Measurements from ENCODE around the gene EFNB1. TPM values are rescaled to one million over a fixed set of nuclear protein-coding genes. Genes with fewer than 3 reads are reported as not detected.

The EFNB1 gene
- total and polyA plus RNA-seq, 4 donors = 30.4 to 58.7 (median 40.4) TPM

DNA sequence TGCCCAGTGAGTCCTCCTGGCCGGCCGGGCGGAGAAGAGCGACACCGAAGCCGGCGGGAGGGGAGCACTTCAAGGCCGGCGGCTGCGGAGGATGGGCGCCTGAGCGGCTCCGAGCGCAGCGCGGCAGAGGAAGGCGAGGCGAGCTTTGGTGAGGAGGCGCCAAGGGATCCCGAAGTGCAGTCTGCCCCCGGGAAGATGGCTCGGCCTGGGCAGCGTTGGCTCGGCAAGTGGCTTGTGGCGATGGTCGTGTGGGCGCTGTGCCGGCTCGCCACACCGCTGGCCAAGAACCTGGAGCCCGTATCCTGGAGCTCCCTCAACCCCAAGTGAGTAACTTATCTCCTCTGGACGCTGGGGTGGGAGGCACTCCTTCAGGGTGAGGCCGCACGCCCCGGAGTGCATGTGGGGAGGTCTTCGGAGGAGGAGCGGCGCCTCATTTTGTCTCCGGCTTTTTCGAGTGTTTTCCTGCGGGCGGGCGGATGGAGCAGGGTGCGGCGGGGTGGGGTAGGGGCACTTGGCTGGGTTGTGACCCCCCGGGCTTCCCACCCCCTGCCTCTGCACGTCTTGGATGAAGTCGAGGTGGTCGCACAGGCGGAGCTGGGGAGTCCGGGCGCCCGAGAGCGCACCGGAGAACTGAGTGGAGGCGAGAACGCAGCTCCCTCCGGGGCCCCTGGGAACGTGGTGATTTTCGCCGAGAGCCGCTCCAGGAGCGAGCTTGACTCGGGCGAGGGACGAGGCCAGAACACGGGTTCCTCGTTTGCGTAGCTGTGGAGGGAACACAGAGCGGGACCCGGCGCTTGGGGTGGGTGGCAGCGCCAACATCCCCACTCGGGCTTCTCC, 979 bp downstream of the EFNB1 start:
- Histone ChIP-seq H3K9ac (ENCODE audit: insufficient read depth in 1 of 2, low read length in 2 of 2) (peak overlapping the region; percentile 25 to 55), H3K36me3 (ENCODE audit: control insufficient read depth in 4 of 4, insufficient read depth in 4 of 4, low read length in 4 of 4) (no peaks in the 10 kb centered on the region), H3K4me3 (peak overlapping the region; percentile 68), H3K27me3 (ENCODE audit: control insufficient read depth in 3 of 3, insufficient read depth in 3 of 3, low read length in 2 of 3) (peaks cover 0 to 1% (median 0%) of the 10 kb centered on the region in 3 donors), H3K27ac (ENCODE audit: low read depth in 1 of 2, low read length in 1 of 2) (peak overlapping the region; percentile 77 to 78), H3K4me1 (ENCODE audit: control insufficient read depth in 5 of 5, insufficient read depth in 5 of 5, low read length in 5 of 5) (peaks cover 0 to 11% (median 3%) of the 10 kb centered on the region in 5 donors), H3K9me3 (ENCODE audit: control insufficient read depth in 4 of 4, insufficient read depth in 3 of 4, low read length in 3 of 4) (no peaks in the 10 kb centered on the region)
- ATAC-seq (ENCODE audit: insufficient read depth, low FRiP score) (no peak), DNase-seq (peak; percentile 12 to 29 (median 17))
- TF ChIP-seq CTCF (IDR thresholded peaks at IDR 0.05; ENCODE audit: control extremely low read depth, extremely low read depth) = no peak
- WGBS, 2 donors = 1 to 35% methylated on average over 43 to 74 of the region's 74 CpGs

GRCh38 chrX:68830419-68831404, 1.9 kb downstream of the EFNB1 start:
- Histone ChIP-seq H3K27ac (ENCODE audit: low read depth in 1 of 2, low read length in 1 of 2) (peak overlapping the region; percentile 46 to 77), H3K4me3 (peak overlapping the region; percentile 68), H3K36me3 (ENCODE audit: control insufficient read depth in 4 of 4, insufficient read depth in 4 of 4, low read length in 4 of 4) (no peaks in the 10 kb centered on the region), H3K9ac (ENCODE audit: insufficient read depth in 1 of 2, low read length in 2 of 2) (peak overlapping the region; percentile 25 to 65), H3K27me3 (ENCODE audit: control insufficient read depth in 3 of 3, insufficient read depth in 3 of 3, low read length in 2 of 3) (peaks cover 0 to 2% (median 0%) of the 10 kb centered on the region in 3 donors), H3K9me3 (ENCODE audit: control insufficient read depth in 4 of 4, insufficient read depth in 3 of 4, low read length in 3 of 4) (no peaks in the 10 kb centered on the region), H3K4me1 (ENCODE audit: control insufficient read depth in 5 of 5, insufficient read depth in 5 of 5, low read length in 5 of 5) (peaks cover 0 to 11% (median 3%) of the 10 kb centered on the region in 5 donors)
- no peak for TF ChIP-seq CTCF (IDR thresholded peaks at IDR 0.05; ENCODE audit: control extremely low read depth, extremely low read depth)
- ATAC-seq (ENCODE audit: insufficient read depth, low FRiP score) (no peak), DNase-seq (peak in 1 of 3 donors; percentile 11)
- 34 to 43% methylated on average over 9 to 29 of the region's 29 CpGs for WGBS, 2 donors

DNA sequence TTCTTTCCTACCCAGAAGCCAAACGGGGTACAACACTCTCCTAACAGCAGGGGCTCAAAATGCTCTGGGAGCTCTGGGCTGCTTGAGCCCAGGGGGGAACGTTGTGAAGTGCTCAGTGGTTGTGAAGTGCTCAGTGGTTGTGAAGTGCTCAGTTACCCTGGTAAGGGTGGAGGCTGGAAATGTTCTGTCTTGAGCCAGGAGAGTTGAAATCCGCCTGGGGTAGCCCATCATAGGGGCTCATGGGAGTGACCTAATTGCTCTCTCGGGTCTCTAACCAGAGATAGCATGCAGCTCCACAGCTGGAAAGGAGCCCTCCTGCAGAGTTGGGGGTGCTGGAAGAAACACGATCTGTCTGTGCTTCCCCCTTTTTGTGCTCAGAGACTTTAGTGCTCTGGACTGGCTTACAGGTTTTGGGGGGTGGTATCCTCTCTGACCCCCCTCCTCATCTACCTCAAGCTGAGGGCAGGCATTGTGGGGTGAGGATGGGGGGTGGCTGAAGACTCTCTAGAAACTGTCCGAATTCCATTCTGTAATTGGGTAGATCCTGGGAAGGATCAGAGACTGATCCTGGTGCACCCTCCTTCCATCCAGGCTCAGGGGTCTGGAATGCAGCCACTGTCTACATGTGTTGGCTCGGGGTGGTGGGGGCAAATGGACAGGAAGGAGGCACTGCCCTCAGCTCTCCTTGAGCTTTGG, 2.7 kb downstream of the EFNB1 start:
- peak overlapping the region in 1 of 2 donors; percentile 65 for H3K9ac ChIP-seq (ENCODE audit: insufficient read depth in 1 of 2, low read length in 2 of 2)
- peaks cover 0 to 2% (median 0%) of the 10 kb centered on the region in 3 donors for H3K27me3 ChIP-seq (ENCODE audit: control insufficient read depth in 3 of 3, insufficient read depth in 3 of 3, low read length in 2 of 3)
- peaks cover 0 to 11% (median 3%) of the 10 kb centered on the region in 5 donors for H3K4me1 ChIP-seq (ENCODE audit: control insufficient read depth in 5 of 5, insufficient read depth in 5 of 5, low read length in 5 of 5)
- DNase-seq = peak in 2 of 3 donors; percentile 12 to 19
- H3K4me3 ChIP-seq = peak overlapping the region; percentile 36
- TF ChIP-seq CTCF (IDR thresholded peaks at IDR 0.05; ENCODE audit: control extremely low read depth, extremely low read depth) = no peak
- no peaks in the 10 kb centered on the region for H3K9me3 ChIP-seq (ENCODE audit: control insufficient read depth in 4 of 4, insufficient read depth in 3 of 4, low read length in 3 of 4)
- peak overlapping the region; percentile 6 to 46 for H3K27ac ChIP-seq (ENCODE audit: low read depth in 1 of 2, low read length in 1 of 2)
- WGBS, 2 donors = 28 to 33% methylated on average over 7 of the region's 7 CpGs
- H3K36me3 ChIP-seq (ENCODE audit: control insufficient read depth in 4 of 4, insufficient read depth in 4 of 4, low read length in 4 of 4) = peaks cover 0 to 3% (median 0%) of the 10 kb centered on the region in 4 donors
- ATAC-seq (ENCODE audit: insufficient read depth, low FRiP score) = no peak
